ENCODE data around the gene IFT88.
A peak's percentile ranks its signal among the peaks of the same experiment; 100 is the strongest.

IFT88 gene

GRCh38 chr13:20566898-20567874 is at the start of gene IFT88:
IFT88 (plus strand) TSS chr13:20567157; CDS start chr13:20574386, 7,229 bp downstream.
- peak; percentile 69 for DNase-seq (ENCODE audit: low read depth)

- no peak for DNase-seq (ENCODE audit: low read depth)
Observed at GRCh38 chr13:20518660-20519100, 48.3 kb upstream of the IFT88 start.

- DNase-seq (ENCODE audit: low read depth): no peak
Observed at GRCh38 chr13:20519875-20520274, 47.1 kb upstream of the IFT88 start.

GRCh38 chr13:20521364-20522115 is 45.4 kb upstream of the IFT88 start:
- no peak for DNase-seq (ENCODE audit: low read depth)

DNA sequence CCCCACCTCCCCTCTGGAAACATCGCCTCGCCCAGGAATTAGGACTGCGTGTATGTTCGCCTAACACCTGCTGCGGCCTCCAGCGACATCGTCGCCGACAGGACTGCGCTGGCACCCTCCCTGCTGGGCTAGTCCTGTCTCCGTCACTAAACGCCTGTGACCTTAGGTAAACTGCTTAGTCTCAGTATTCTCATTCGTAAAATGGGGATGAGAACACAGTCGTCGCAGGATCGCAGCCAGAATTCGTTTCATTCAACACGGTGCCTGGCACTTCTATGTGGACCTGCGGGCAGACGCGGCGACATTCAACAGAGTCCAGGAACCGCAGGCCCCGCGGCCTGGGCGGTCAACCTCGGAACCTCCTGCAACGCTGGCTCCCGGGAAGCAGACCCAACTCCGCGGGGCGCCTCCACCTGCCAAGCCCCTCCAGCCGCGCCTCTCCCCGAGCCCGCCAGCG is 41.8 kb upstream of the IFT88 start:
- DNase-seq (ENCODE audit: low read depth): no peak

DNA sequence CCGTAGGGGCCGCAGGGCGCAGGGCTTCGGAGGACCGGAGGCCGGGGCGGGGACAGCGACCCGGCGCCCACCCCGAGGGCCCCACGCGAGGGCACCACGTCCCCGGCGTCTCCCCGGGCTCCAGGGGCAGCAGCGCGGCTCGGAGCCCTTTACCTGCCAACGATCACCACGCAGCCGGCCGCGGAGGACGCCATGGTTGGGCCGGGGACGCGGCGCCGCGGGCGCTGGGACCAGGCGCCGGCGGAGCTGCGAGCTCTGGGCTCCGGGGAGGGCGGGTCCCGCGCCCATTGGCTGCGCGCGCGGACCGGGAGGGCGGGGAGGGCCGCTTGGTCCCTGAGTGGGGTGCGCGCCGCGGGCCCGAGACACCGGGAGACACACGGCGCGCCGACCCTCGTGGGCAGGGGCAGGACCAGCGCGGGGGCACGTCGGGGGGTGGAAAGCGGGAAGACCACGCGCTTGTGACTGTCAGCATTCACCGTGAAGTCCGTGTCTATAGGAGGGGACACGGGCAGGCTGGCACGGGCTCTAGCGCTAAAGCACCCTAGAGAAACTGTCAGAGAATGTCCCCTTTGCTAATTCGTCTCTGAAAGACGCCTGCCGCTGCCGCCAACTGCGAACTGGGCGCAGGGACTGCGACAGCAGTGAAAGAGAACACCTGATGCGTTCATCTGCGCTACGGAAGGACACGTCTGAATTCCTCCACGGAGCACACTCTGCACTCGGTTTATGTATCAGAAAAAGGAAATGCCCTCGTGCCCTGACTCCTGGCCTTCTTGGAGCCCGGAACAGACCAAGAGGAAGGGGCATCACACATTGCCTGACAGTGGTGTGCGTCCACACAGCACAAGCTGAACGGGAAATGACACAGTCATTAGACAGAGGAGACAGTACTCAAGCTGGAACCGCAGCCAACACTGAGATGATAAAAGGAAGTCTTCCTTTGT is 41.1 kb upstream of the IFT88 start, which contains the start of gene CRYL1:
Gene CRYL1, minus strand, starts transcription at position 257 of the 944 bp plus-strand sequence. Its CDS starts 63 bp downstream, at position 194.
- DNase-seq (ENCODE audit: low read depth): peak; percentile 47

GRCh38 chr13:20526664-20527063 is 40.3 kb upstream of the IFT88 start:
- no peak for DNase-seq (ENCODE audit: low read depth)

GRCh38 chr13:20528452-20528851 is 38.5 kb upstream of the IFT88 start:
- DNase-seq (ENCODE audit: low read depth): no peak

DNA sequence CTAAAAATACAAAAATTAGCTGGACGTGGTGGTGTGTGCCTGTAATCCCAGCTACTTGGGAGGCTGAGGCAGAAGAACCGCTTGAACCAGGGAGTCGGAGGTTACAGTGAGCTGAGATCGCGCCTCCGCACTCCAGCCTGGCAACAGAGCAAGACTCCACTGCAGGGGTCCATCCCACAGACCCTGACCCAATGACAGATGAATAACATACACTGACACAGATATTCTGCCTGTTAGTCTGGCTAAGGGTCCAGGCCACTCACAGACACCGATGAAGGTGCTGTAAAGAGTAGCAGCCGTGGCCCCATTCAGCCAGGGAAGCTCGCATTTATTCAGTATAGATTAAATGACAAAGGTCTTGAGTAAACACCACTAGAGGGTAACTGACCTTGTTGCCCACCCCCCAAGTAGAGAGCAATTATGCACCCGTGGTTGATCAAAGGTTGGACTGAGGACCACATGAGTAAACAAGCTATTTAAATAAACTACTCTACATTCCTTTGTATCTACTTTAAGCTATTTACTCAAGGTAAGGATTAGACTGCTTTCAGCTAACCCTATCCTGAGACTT is 32.8 kb upstream of the IFT88 start:
- DNase-seq (ENCODE audit: low read depth): no peak

GRCh38 chr13:20536992-20537391 is 30.0 kb upstream of the IFT88 start:
- no peak for DNase-seq (ENCODE audit: low read depth)

GRCh38 chr13:20544201-20544923 is 22.6 kb upstream of the IFT88 start:
- DNase-seq (ENCODE audit: low read depth): no peak

- DNase-seq (ENCODE audit: low read depth): no peak
Observed at GRCh38 chr13:20546556-20546955, 20.4 kb upstream of the IFT88 start.

- DNase-seq (ENCODE audit: low read depth): no peak
Observed at GRCh38 chr13:20547479-20547908, 19.5 kb upstream of the IFT88 start.

DNA sequence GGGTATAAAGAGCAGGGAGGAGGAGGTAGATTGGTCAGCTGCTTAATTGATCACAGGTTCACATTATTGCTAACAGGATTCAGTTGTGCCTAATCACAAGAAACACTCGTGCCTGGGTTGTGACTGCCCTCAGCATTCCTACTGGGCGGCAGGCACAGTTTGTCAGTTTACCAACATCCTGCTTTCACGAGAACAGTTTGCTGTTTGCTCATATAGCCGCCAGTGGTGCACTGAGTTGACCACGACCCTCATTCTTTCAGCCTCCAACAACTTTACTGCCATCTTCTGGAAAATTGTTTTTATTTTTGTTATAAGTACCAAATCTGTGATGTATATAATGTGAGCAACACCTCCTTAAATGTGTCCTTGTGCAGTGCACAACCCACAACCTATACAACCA is 16.2 kb upstream of the IFT88 start:
- no peak for DNase-seq (ENCODE audit: low read depth)

DNA sequence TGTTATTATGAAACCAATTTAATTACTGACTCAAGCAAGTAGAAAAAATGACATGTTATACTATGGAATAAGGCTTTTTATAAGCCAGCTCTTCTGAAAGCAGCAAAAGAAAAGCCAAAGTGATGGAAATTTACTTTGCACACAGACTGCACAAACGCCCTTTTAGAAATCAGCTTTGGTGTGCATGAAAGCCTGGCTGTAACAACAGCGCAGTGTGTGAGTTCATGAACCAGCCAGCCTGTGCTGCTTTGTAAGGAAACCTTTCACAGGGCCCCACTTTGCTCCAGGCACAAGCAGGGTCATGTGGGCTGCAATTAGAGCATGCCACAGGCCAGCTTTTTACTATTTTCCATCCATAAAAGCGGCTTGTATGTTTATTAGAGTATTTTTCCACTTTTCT is 13.6 kb upstream of the IFT88 start:
- DNase-seq (ENCODE audit: low read depth): no peak

GRCh38 chr13:20558982-20559381 is 8.0 kb upstream of the IFT88 start:
- no peak for DNase-seq (ENCODE audit: low read depth)

DNA sequence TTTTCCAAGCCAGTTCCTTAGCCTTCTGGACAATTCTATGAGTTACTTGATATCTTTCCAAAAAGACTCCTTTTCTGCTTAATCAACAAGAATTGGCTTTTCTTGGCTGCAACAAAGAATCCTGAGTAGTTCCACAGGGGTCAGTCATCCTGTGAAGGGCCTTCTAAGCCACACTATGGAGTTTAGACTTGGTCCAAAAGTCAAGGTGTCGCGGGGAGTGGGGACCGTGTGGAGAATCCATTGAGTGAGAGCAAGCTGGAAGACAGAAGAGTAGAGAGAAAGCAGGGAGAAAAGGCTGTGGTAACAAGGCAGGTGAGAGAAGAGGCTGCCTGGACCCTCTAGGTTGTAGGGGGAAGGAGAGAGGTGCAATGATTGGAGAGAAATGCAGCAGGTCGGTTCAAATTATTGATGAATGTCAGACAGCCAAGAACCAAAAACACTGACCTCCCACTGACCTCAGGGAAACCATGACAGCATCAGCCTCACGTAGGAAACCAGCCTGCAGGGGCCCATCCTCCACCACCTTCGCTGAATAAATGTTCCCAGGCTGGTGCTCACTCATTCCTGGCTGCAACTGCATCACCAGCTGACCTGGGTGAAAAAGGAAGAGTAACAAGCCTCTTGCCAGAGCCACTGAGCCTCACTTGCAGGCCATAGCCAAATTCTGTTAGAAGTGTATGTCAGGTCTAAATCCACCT is 7.1 kb upstream of the IFT88 start:
- DNase-seq (ENCODE audit: low read depth): no peak

- no peak for DNase-seq (ENCODE audit: low read depth)
Observed at GRCh38 chr13:20561741-20562140, 5.2 kb upstream of the IFT88 start.

- DNase-seq (ENCODE audit: low read depth): no peak
Observed at GRCh38 chr13:20565115-20565736, 1.7 kb upstream of the IFT88 start.
